Measurements from ENCODE around the gene SPACA6.

GRCh38 chr19:51706885-51707284 is 13.8 kb downstream of the SPACA6 start:
- no peak for TF ChIP-seq CTCF (IDR thresholded peaks at IDR 0.05)
- no peak for TF ChIP-seq POLR2A (IDR thresholded peaks at IDR 0.05; ENCODE audit: low read depth)
- TF ChIP-seq EP300 (IDR thresholded peaks at IDR 0.05): no peak
- no peak for TF ChIP-seq POLR2AphosphoS5 (IDR thresholded peaks at IDR 0.05)

Measured in esophagus muscularis mucosa (tissue), 4 donors.